IMR-90 (cell line): ENCODE measurements around the gene TRPM3. TPM values are rescaled to one million over a fixed set of nuclear protein-coding genes. Genes with fewer than 3 reads are reported as not detected.

Experiments
- ATAC-seq: fragments of 200-7000 bp; cut with Tn5 transposase; 2 replicates; pipeline ENCODE4 v1.9.1; 2020; ENCODE audit warnings: low read depth, mild to moderate bottlenecking, moderate library complexity
- BruUV-seq: library from RNA; stranded (reverse); fragments of 400-500 nt; replicated peaks from 2 replicates; lab custom pipeline; 2021; lab: Mats Ljungman, UMichigan
- CTCF ChIA-PET: fragments of 300-600 bp; formaldehyde crosslinking; extraction: SDS; loops from one replicate; lab custom pipeline; 2021; ENCODE audit warnings: antibody characterized with exemption; lab: Yijun Ruan, JAX
- POLR2A ChIA-PET: fragments of 300-600 bp; sonication (Branson Sonifier 250); formaldehyde crosslinking; loops from one replicate; lab custom pipeline; 2022; ENCODE audit warnings: antibody characterized with exemption; ENCODE audit not compliant: unreplicated experiment; lab: Charles Lee
- DNase-seq: peaks from one replicate; pipeline ENCODE4 v3.0.0; 2013
- H2AFZ ChIP-seq: replicated peaks from 2 replicates; pipeline ENCODE3; 2013; ENCODE audit warnings: low read length, mild to moderate bottlenecking; ENCODE audit not compliant: poor library complexity
- H2AK5ac ChIP-seq: 2 replicates; pipeline ENCODE4 v1.6.1; 2013; ENCODE audit warnings: low read depth, low read length, inconsistent platforms
- H2AK9ac ChIP-seq: replicated peaks from 2 replicates; pipeline ENCODE3; 2013; ENCODE audit warnings: mild to moderate bottlenecking, low read depth, low read length, moderate library complexity; ENCODE audit not compliant: poor library complexity
- H2BK120ac ChIP-seq: 2 replicates; pipeline ENCODE4 v1.6.1; 2013; ENCODE audit warnings: low read depth, low read length, inconsistent platforms
- H2BK15ac ChIP-seq: 3 replicates; pipeline ENCODE4 v1.6.1; 2013; ENCODE audit warnings: low read depth, low read length, inconsistent platforms
- H2BK20ac ChIP-seq: 2 replicates; pipeline ENCODE4 v1.6.1; 2013; ENCODE audit warnings: low read depth, mild to moderate bottlenecking, inconsistent platforms, low read length, moderate library complexity
- H2BK5ac ChIP-seq: 2 replicates; pipeline ENCODE4 v1.6.1; 2013; ENCODE audit warnings: mild to moderate bottlenecking, low read depth, low read length, inconsistent platforms; ENCODE audit not compliant: poor library complexity, severe bottlenecking
- H3K14ac ChIP-seq: replicated peaks from 2 replicates; pipeline ENCODE4 v1.6.1; 2013; ENCODE audit warnings: low read depth, low read length, inconsistent platforms
- H3K18ac ChIP-seq: 2 replicates; pipeline ENCODE4 v1.6.1; 2013; ENCODE audit warnings: low read depth, low read length, control low read depth
- H3K23ac ChIP-seq: 2 replicates; pipeline ENCODE4 v1.6.1; 2013; ENCODE audit warnings: low read depth, low read length, inconsistent platforms
- H3K27ac ChIP-seq: 2 replicates; pipeline ENCODE4 v1.5.1; 2013; ENCODE audit warnings: mild to moderate bottlenecking, control low read depth, low read length; ENCODE audit not compliant: insufficient read depth
- H3K27me3 ChIP-seq: 2 replicates; pipeline ENCODE4 v1.6.1; 2013; ENCODE audit warnings: low read length; ENCODE audit not compliant: control insufficient read depth, insufficient read depth
- H3K36me3 ChIP-seq: 2 replicates; pipeline ENCODE4 v1.6.1; 2013; ENCODE audit warnings: low read length, mixed read lengths; ENCODE audit not compliant: control insufficient read depth, insufficient read depth
- H3K4ac ChIP-seq: 2 replicates; pipeline ENCODE4 v1.6.1; 2013; ENCODE audit warnings: low read depth, low read length, inconsistent platforms
- H3K4me1 ChIP-seq: 2 replicates; pipeline ENCODE4 v1.6.1; 2013; ENCODE audit warnings: low read length, mixed read lengths; ENCODE audit not compliant: control insufficient read depth, insufficient read depth
- H3K4me2 ChIP-seq: 2 replicates; pipeline ENCODE4 v1.6.1; 2013; ENCODE audit warnings: low read depth, mild to moderate bottlenecking, control low read depth, low read length, moderate library complexity
- H3K4me3 ChIP-seq: 2 replicates; pipeline ENCODE4 v1.5.1; 2013; ENCODE audit warnings: low read depth, mild to moderate bottlenecking, control low read depth, low read length, moderate library complexity; ENCODE audit not compliant: insufficient read depth
- H3K56ac ChIP-seq: 2 replicates; pipeline ENCODE4 v1.6.1; 2013; ENCODE audit warnings: low read length, inconsistent platforms; ENCODE audit not compliant: insufficient read depth; ENCODE audit errors: extremely low read depth
- H3K79me1 ChIP-seq, 2 experiments: 2 replicates each; pipeline ENCODE4 v1.6.1; 2013; ENCODE audit warnings: low read length in 2 of 2, inconsistent platforms in 1 of 2, low read depth in 1 of 2
- H3K9ac ChIP-seq: 2 replicates; pipeline ENCODE4 v1.6.1; 2013; ENCODE audit warnings: low read depth, low read length, control low read depth
- H3K9me1 ChIP-seq: 2 replicates; pipeline ENCODE4 v1.6.1; 2013; ENCODE audit warnings: low read length, inconsistent platforms; ENCODE audit not compliant: insufficient read depth
- H3K9me3 ChIP-seq: 2 replicates; pipeline ENCODE4 v1.6.1; 2013; ENCODE audit warnings: low read length; ENCODE audit not compliant: control insufficient read depth, insufficient read depth
- H4K20me1 ChIP-seq: 2 replicates; pipeline ENCODE4 v1.6.1; 2013; ENCODE audit warnings: low read length, inconsistent platforms; ENCODE audit not compliant: insufficient read depth
- H4K5ac ChIP-seq: 2 replicates; pipeline ENCODE4 v1.6.1; 2013; ENCODE audit warnings: mild to moderate bottlenecking, low read depth, low read length, control low read depth
- H4K8ac ChIP-seq, 2 experiments: 2 replicates each; pipeline ENCODE4 v1.6.1; 2013; ENCODE audit warnings: low read depth in 2 of 2, low read length in 2 of 2, control low read depth in 1 of 2, inconsistent platforms in 1 of 2
- H4K91ac ChIP-seq: 2 replicates; pipeline ENCODE4 v1.6.1; 2013; ENCODE audit warnings: low read depth, low read length, inconsistent platforms; ENCODE audit not compliant: insufficient read depth
- CEBPB ChIP-seq: IDR thresholded peaks from 2 replicates; pipeline ENCODE4 v1.6.1; 2012; ENCODE audit warnings: low read depth, low read length, improper control_type of control experiment
- POLR2A ChIP-seq: IDR thresholded peaks from 2 replicates; pipeline ENCODE4 v1.6.1; 2012; ENCODE audit warnings: mild to moderate bottlenecking, low read depth, low read length
- WGBS, 2 experiments: methylation state at CpG; one replicate each; pipeline versions ENCODE4 v1.1.5 to v1.1.7; 2013; ENCODE audit warnings: missing lambda C conversion rate in 2 of 2; ENCODE audit not compliant: insufficient read length in 1 of 2; ENCODE audit errors: extremely low coverage in 2 of 2; 5-methylcytosine and 5-hydroxymethylcytosine counted together
- dilution Hi-C: fragments of 300-500 bp; cut with HindIII; formaldehyde crosslinking; loops from one replicate; pipeline ENCODE4 v1.14.3; 2018; ENCODE audit warnings: low sequenced_read_pairs; ENCODE audit not compliant: unreplicated experiment
- in situ Hi-C: fragments of 300-500 bp; cut with MboI; formaldehyde crosslinking; loops from 3 replicates; pipeline ENCODE4 v1.14.3; 2019; ENCODE audit warnings: low sequenced_read_pairs, inconsistent platforms, mixed read lengths
- intact Hi-C: fragments of 100-400 bp; cut with micrococcal nuclease; formaldehyde crosslinking; loops from 2 replicates; pipeline ENCODE4 v1.10.0; 2022
- polyA plus RNA-seq, 3 experiments: library from polyadenylated mRNA; depleted of rRNA; stranded (reverse); fragments of >200 nt; gene quantifications; 2 replicates each; pipeline ENCODE4 v1.2.3, GENCODE V29; 2012; ENCODE audit warnings: low replicate concordance in 1 of 3
- total RNA-seq: library from RNA; depleted of rRNA; stranded (reverse); fragments of >200 nt; gene quantifications from 2 replicates; pipeline ENCODE4 v1.2.3, GENCODE V29; 2012

Gene TRPM3
- total and polyA plus RNA-seq, 2 of the 4 experiments (the other 2 are of a cell fraction), result not detected

- no peak for ATAC-seq
- Histone ChIP-seq H3K27me3 (no peaks in the 10 kb centered on the region), H2AK9ac (no peak overlapping the region), H3K4ac (no peak overlapping the region), H2BK20ac (no peak overlapping the region), H2BK15ac (no peak overlapping the region), H3K9me3 (peaks cover 3% of the 10 kb centered on the region; the same call in 1 of the 2 replicates), H4K8ac (no peak overlapping the region), H2BK5ac (no peak overlapping the region), H2BK120ac (no peak overlapping the region), H3K4me1 (peaks cover 3% of the 10 kb centered on the region; the same call in 1 of the 2 replicates), H3K4me3 (no peak overlapping the region), H3K56ac (no peak overlapping the region), H3K18ac (no peak overlapping the region), H3K9me1 (no peaks in the 10 kb centered on the region), H3K27ac (no peak overlapping the region), H4K5ac (no peak overlapping the region), H3K79me1 (no peaks in the 10 kb centered on the region), H2AK5ac (no peak overlapping the region), H4K20me1 (no peaks in the 10 kb centered on the region), H2AFZ (no peak overlapping the region), H3K4me2 (no peak overlapping the region), H3K9ac (no peak overlapping the region), H3K14ac (no peak overlapping the region), H4K91ac (no peak overlapping the region), H3K36me3 (no peaks in the 10 kb centered on the region), H3K23ac (no peak overlapping the region)
- peak; percentile 40; the same call in 1 of the 2 replicates for TF ChIP-seq CEBPB
- TF ChIP-seq POLR2A, result no peak
- no TSS peak for BruUV-seq
- ChIA-PET POLR2A (no interaction called here), CTCF (no interaction called here)
- no CpG with 5 or more reads among the region's 1 CpG for WGBS, 2 experiments
- dilution Hi-C loops, result no loop called here
- intact Hi-C loops, result no loop called here
- in situ Hi-C loops, result no loop called here
- DNase-seq, result peak; percentile 27
Observed at GRCh38 chr9:70525519-70525918, 595.9 kb downstream of the TRPM3 start.
